HepG2 (cell line): Measurements from ENCODE around the gene UNC13D. TPM values are rescaled to one million over a fixed set of nuclear protein-coding genes. Genes with fewer than 3 reads are reported as not detected.

Source experiments
- ASH2L ChIP-seq: fragments of 300-600, 200-600 bp; sonication (generic); IDR thresholded peaks from 2 replicates; pipeline ENCODE4 v1.7.0; 2017; ENCODE audit warnings: low read depth, mild to moderate bottlenecking, moderate library complexity, mixed read lengths, low read length; ENCODE audit not compliant: insufficient read length
- HDAC2 ChIP-seq: sonication (generic); formaldehyde crosslinking; IDR thresholded peaks from 2 replicates; pipeline ENCODE4 v1.4.0; 2020; ENCODE audit warnings: missing genetic modification reagents
- KMT2A ChIP-seq: sonication (generic); formaldehyde crosslinking; IDR thresholded peaks from 2 replicates; pipeline ENCODE4 v1.4.0; 2020; ENCODE audit warnings: missing genetic modification reagents
- MEF2D ChIP-seq: sonication (generic); formaldehyde crosslinking; IDR thresholded peaks from 2 replicates; pipeline ENCODE4 v1.5.1; 2020; ENCODE audit warnings: mild to moderate bottlenecking, missing genetic modification reagents
- RBAK ChIP-seq: sonication (generic); formaldehyde crosslinking; IDR thresholded peaks from 2 replicates; pipeline ENCODE4 v1.5.1; 2020; ENCODE audit warnings: mild to moderate bottlenecking, missing genetic modification reagents
- SATB2 ChIP-seq: sonication (generic); formaldehyde crosslinking; IDR thresholded peaks from 2 replicates; pipeline ENCODE4 v1.5.0; 2020; ENCODE audit warnings: missing genetic modification reagents
- SIX4 ChIP-seq: sonication (generic); formaldehyde crosslinking; IDR thresholded peaks from 2 replicates; pipeline ENCODE4 v1.4.0; 2020; ENCODE audit warnings: missing genetic modification reagents
- SP4 ChIP-seq: sonication (generic); formaldehyde crosslinking; IDR thresholded peaks from 2 replicates; pipeline ENCODE4 v1.8.1; 2023; ENCODE audit warnings: mild to moderate bottlenecking, missing genetic modification reagents
- ZFP41 ChIP-seq: sonication (generic); formaldehyde crosslinking; IDR thresholded peaks from 2 replicates; pipeline ENCODE4 v1.4.0; 2020; ENCODE audit warnings: mild to moderate bottlenecking, missing genetic modification reagents, borderline replicate concordance
- ZMAT3 ChIP-seq: sonication (generic); formaldehyde crosslinking; conservative IDR thresholded peaks from 2 replicates; pipeline ENCODE4 v1.7.0; 2021; ENCODE audit warnings: missing genetic modification reagents
- ZNF615 ChIP-seq: sonication (generic); formaldehyde crosslinking; IDR thresholded peaks from 2 replicates; pipeline ENCODE4 v1.5.0; 2020; ENCODE audit warnings: mild to moderate bottlenecking, missing genetic modification reagents, borderline replicate concordance
- ZNF619 ChIP-seq: sonication (generic); formaldehyde crosslinking; IDR thresholded peaks from 2 replicates; pipeline ENCODE4 v1.4.0; 2020; ENCODE audit warnings: mild to moderate bottlenecking, missing genetic modification reagents
- polyA plus RNA-seq, 8 experiments: library from polyadenylated mRNA; depleted of rRNA in 3 of 8; stranded (reverse) in 7 of 8; unstranded in 1 of 8; fragments of >200 nt; fragmentation: Illumina TruSeq in 4 of 8; extraction: Trizol in 4 of 8; gene quantifications; 2 replicates each; pipeline versions ENCODE4 v1.2.1 to v1.2.3, GENCODE V29; 2011 to 2016; ENCODE audit warnings: low read depth in 4 of 8, missing spikeins in 1 of 8, mixed read lengths in 1 of 8; ENCODE audit not compliant: insufficient read depth in 1 of 8
- total RNA-seq, 5 experiments: library from RNA; depleted of rRNA; stranded (reverse); fragments of >200 nt; fragmentation: Illumina TruSeq; extraction: Trizol; gene quantifications; 2 replicates each; pipeline ENCODE4 v1.2.3, GENCODE V29; 2016; ENCODE audit warnings: low read depth in 1 of 5
- TF ChIP-seq, protein P1 (sequence below): sonication (generic); formaldehyde crosslinking; IDR thresholded peaks from 2 replicates; pipeline ENCODE4 v1.4.0; 2020; ENCODE audit warnings: mild to moderate bottlenecking, missing genetic modification reagents
- TF ChIP-seq, protein P2 (sequence below): sonication (generic); formaldehyde crosslinking; IDR thresholded peaks from 2 replicates; pipeline ENCODE4 v1.9.0; 2021; ENCODE audit warnings: missing genetic modification reagents, borderline replicate concordance
- TF ChIP-seq, protein P3 (sequence below): sonication (generic); formaldehyde crosslinking; conservative IDR thresholded peaks from 2 replicates; pipeline ENCODE4 v1.4.0; 2020; ENCODE audit warnings: missing genetic modification reagents
- TF ChIP-seq, protein P4 (sequence below), 2 experiments: sonication (generic) in 1 of 2; formaldehyde crosslinking in 1 of 2; IDR thresholded peaks; 2 replicates each; pipeline versions ENCODE4 v1.5.1 to v1.6.1; 2011 to 2020; ENCODE audit warnings: borderline replicate concordance in 1 of 2, low read depth in 1 of 2, low read length in 1 of 2, mild to moderate bottlenecking in 1 of 2, missing genetic modification reagents in 1 of 2, moderate library complexity in 1 of 2
- TF ChIP-seq, protein P5 (sequence below): sonication (generic); formaldehyde crosslinking; IDR thresholded peaks from 2 replicates; pipeline ENCODE4 v1.5.0; 2020; ENCODE audit warnings: mild to moderate bottlenecking, low read depth, missing genetic modification reagents, borderline replicate concordance

Gene UNC13D
- total and polyA plus RNA-seq, 2 of the 13 experiments (the other 11 are each of a cell fraction or from before 2014, with no cell fraction given), result 29.7 to 42.7 TPM

DNA sequence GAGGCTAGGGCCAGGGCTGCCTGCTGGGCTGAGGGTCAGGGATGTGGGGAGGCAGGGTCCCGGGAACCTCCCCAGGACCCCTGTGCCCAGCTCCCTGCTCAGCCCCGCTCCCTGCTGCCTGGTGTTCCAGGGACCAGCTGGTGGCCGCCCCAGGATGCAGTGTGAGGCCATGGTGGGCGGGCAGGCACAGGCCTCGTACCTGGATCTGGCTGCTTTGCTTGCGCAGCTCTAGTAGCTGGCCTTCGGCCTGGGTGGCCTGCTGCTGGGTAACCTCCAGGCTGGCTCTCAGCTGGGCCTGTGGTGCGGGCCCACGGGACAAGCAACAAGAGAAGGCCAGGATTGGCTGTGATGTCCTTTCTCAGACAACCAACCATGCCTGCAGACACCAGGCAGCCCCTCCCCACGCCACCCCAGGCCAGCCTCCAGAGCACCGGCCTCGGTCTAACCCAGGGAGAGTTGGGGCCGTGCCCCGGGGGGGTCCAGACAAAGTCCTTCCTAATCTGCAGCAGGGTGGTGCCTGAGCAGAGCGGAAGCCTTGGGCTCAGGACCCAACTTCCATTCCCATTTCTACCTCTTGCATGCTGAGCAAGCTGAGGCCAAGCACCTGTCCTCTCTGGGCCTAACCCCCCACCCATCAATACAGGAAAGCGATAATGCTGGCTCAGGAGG, 48.5 kb upstream of the UNC13D start (continued):
- TF ChIP-seq ZMAT3 (CRISPR knock-in tag), result no peak
- TF ChIP-seq, protein P1, sequence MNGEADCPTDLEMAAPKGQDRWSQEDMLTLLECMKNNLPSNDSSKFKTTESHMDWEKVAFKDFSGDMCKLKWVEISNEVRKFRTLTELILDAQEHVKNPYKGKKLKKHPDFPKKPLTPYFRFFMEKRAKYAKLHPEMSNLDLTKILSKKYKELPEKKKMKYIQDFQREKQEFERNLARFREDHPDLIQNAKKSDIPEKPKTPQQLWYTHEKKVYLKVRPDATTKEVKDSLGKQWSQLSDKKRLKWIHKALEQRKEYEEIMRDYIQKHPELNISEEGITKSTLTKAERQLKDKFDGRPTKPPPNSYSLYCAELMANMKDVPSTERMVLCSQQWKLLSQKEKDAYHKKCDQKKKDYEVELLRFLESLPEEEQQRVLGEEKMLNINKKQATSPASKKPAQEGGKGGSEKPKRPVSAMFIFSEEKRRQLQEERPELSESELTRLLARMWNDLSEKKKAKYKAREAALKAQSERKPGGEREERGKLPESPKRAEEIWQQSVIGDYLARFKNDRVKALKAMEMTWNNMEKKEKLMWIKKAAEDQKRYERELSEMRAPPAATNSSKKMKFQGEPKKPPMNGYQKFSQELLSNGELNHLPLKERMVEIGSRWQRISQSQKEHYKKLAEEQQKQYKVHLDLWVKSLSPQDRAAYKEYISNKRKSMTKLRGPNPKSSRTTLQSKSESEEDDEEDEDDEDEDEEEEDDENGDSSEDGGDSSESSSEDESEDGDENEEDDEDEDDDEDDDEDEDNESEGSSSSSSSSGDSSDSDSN (CRISPR knock-in tag), result peak; percentile 98
- TF ChIP-seq RBAK (CRISPR knock-in tag), result 0 out of 2 replicates have a peak, but pooled peaks have one; percentile 22
- TF ChIP-seq KMT2A (CRISPR knock-in tag), result peak; percentile 68
- TF ChIP-seq, protein P2, sequence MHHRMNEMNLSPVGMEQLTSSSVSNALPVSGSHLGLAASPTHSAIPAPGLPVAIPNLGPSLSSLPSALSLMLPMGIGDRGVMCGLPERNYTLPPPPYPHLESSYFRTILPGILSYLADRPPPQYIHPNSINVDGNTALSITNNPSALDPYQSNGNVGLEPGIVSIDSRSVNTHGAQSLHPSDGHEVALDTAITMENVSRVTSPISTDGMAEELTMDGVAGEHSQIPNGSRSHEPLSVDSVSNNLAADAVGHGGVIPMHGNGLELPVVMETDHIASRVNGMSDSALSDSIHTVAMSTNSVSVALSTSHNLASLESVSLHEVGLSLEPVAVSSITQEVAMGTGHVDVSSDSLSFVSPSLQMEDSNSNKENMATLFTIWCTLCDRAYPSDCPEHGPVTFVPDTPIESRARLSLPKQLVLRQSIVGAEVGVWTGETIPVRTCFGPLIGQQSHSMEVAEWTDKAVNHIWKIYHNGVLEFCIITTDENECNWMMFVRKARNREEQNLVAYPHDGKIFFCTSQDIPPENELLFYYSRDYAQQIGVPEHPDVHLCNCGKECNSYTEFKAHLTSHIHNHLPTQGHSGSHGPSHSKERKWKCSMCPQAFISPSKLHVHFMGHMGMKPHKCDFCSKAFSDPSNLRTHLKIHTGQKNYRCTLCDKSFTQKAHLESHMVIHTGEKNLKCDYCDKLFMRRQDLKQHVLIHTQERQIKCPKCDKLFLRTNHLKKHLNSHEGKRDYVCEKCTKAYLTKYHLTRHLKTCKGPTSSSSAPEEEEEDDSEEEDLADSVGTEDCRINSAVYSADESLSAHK (CRISPR knock-in tag), result no peak
- TF ChIP-seq, protein P3, sequence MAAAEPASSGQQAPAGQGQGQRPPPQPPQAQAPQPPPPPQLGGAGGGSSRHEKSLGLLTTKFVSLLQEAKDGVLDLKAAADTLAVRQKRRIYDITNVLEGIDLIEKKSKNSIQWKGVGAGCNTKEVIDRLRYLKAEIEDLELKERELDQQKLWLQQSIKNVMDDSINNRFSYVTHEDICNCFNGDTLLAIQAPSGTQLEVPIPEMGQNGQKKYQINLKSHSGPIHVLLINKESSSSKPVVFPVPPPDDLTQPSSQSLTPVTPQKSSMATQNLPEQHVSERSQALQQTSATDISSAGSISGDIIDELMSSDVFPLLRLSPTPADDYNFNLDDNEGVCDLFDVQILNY (CRISPR knock-in tag), result no peak; the same call in 1 of the 2 replicates
- no peak; the same call in 1 of the 2 replicates for TF ChIP-seq ZFP41 (CRISPR knock-in tag)
- peak; percentile 47; the same call in 1 of the 2 replicates for TF ChIP-seq HDAC2 (CRISPR knock-in tag)
- no peak for TF ChIP-seq SATB2
- no peak for TF ChIP-seq SIX4 (CRISPR knock-in tag)
- TF ChIP-seq, protein P4, sequence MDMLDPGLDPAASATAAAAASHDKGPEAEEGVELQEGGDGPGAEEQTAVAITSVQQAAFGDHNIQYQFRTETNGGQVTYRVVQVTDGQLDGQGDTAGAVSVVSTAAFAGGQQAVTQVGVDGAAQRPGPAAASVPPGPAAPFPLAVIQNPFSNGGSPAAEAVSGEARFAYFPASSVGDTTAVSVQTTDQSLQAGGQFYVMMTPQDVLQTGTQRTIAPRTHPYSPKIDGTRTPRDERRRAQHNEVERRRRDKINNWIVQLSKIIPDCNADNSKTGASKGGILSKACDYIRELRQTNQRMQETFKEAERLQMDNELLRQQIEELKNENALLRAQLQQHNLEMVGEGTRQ (IDR thresholded peaks at IDR 0.05; ENCODE audit: low read depth, low read length), result no peak
- TF ChIP-seq, protein P4 (CRISPR knock-in tag; IDR thresholded peaks at IDR 0.05; ENCODE audit: borderline replicate concordance), result no peak
- no peak for TF ChIP-seq MEF2D (CRISPR knock-in tag)
- 0 out of 2 replicates have a peak, but pooled peaks have one; percentile 59 for TF ChIP-seq ZNF615
- TF ChIP-seq SP4, result peak; percentile 10; the same call in 1 of the 2 replicates
- TF ChIP-seq, protein P5, sequence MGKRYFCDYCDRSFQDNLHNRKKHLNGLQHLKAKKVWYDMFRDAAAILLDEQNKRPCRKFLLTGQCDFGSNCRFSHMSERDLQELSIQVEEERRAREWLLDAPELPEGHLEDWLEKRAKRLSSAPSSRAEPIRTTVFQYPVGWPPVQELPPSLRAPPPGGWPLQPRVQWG (CRISPR knock-in tag), result no peak
- TF ChIP-seq ASH2L, result no peak
- no peak for TF ChIP-seq ZNF619 (CRISPR knock-in tag)
